Endodermal cell (in vitro differentiated cells): ENCODE measurements around the gene MRPS18C. TPM values are rescaled to one million over a fixed set of nuclear protein-coding genes. Genes with fewer than 3 reads are reported as not detected.

Source experiments
- DNase-seq: peaks from one replicate; pipeline ENCODE4 v3.0.0-alpha.2; 2017
- H3K27ac ChIP-seq: 2 replicates; pipeline ENCODE4 v1.5.1; 2013; ENCODE audit warnings: mild to moderate bottlenecking, low read depth, low read length, moderate library complexity
- H3K27me3 ChIP-seq: 2 replicates; pipeline ENCODE4 v1.6.1; 2013; ENCODE audit warnings: mild to moderate bottlenecking, low read length, moderate library complexity; ENCODE audit not compliant: insufficient read depth, control insufficient read depth, poor library complexity, severe bottlenecking
- H3K36me3 ChIP-seq: 2 replicates; pipeline ENCODE4 v1.7.0; 2013; ENCODE audit warnings: mild to moderate bottlenecking, low read length, moderate library complexity; ENCODE audit not compliant: control insufficient read depth, insufficient read depth
- H3K4me1 ChIP-seq: one replicate; pipeline ENCODE4 v1.7.0; 2013; ENCODE audit warnings: low read length; ENCODE audit not compliant: control insufficient read depth, insufficient read depth
- H3K4me3 ChIP-seq: 2 replicates; pipeline ENCODE4 v1.5.1; 2013; ENCODE audit warnings: mild to moderate bottlenecking, low read length, moderate library complexity
- H3K9ac ChIP-seq: 2 replicates; pipeline ENCODE4 v1.6.1; 2013; ENCODE audit warnings: mild to moderate bottlenecking, low read length, moderate library complexity; ENCODE audit not compliant: poor library complexity, severe bottlenecking; ENCODE audit errors: extremely low read depth
- H3K9me3 ChIP-seq: 2 replicates; pipeline ENCODE4 v1.6.1; 2013; ENCODE audit warnings: mild to moderate bottlenecking, low read length, moderate library complexity; ENCODE audit not compliant: control insufficient read depth
- H3K27ac Mint-ChIP-seq: 2 replicates; pipeline ENCODE4 v1.8.0; 2020; ENCODE audit warnings: mixed read lengths
- H3K27me3 Mint-ChIP-seq: 2 replicates; pipeline ENCODE4 v1.8.0; 2021; ENCODE audit warnings: mild to moderate bottlenecking, mixed read lengths; ENCODE audit not compliant: insufficient read depth
- H3K36me3 Mint-ChIP-seq: 2 replicates; pipeline ENCODE4 v1.8.0; 2020; ENCODE audit warnings: low read depth, mixed read lengths
- H3K4me1 Mint-ChIP-seq: 2 replicates; pipeline ENCODE4 v1.8.0; 2020; ENCODE audit warnings: mixed read lengths
- H3K4me3 Mint-ChIP-seq: 2 replicates; pipeline ENCODE4 v1.8.0; 2020; ENCODE audit warnings: mild to moderate bottlenecking, moderate library complexity, mixed read lengths
- H3K9me3 Mint-ChIP-seq: 2 replicates; pipeline ENCODE4 v1.8.0; 2020; ENCODE audit warnings: mild to moderate bottlenecking, mixed read lengths
- CTCF ChIP-seq: fragments of 200-600 bp; sonication (generic); conservative IDR thresholded peaks from 2 replicates; pipeline ENCODE4 v1.5.0; 2021; ENCODE audit warnings: antibody characterized with exemption, mild to moderate bottlenecking
- WGBS, 2 experiments: methylation state at CpG; one replicate each; pipeline versions ENCODE4 v1.1.5 to v1.1.7; 2013; ENCODE audit warnings: missing lambda C conversion rate in 2 of 2, mixed read lengths in 1 of 2; ENCODE audit not compliant: insufficient coverage in 1 of 2, insufficient read length in 1 of 2; 5-methylcytosine and 5-hydroxymethylcytosine counted together
- total RNA-seq, 2 donors: library from RNA; stranded (reverse); fragmentation: NEBNext Ultra II Directional in 1 of 2; extraction: Animal tissue kit (Norgen Biotek cat#: 25700) in 1 of 2; gene quantifications; 2 replicates in 1 of 2; 3 replicates in 1 of 2; pipeline ENCODE4 v1.2.1, GENCODE V29; 2021

MRPS18C gene
- total RNA-seq, 2 donors from 2014 or later, result 62.3 to 63.0 TPM

DNA sequence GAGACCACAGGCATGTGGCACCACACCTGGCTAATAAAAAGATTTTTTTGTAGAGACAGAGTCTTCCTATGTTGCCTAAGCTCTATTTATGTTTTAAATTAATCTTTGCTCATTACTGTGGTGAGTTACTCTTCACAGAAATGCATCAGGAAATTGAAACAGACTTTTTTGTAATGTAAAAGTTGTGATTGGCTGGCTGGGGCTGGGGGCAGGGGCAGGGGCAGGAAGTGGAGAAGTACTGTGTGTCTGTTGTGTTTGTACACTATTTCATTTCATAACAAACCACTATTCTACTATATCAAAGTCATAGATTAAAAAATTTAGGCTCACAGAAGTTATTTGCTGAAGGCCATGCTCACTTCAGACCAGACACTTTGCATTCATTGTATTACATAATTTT is 48.1 kb downstream of the MRPS18C start:
- Mint-ChIP-seq H3K4me1 (no peaks in the 10 kb centered on the region), H3K36me3 (no peaks in the 10 kb centered on the region), H3K27me3 (no peaks in the 10 kb centered on the region), H3K4me3 (no peak overlapping the region), H3K9me3 (no peaks in the 10 kb centered on the region), H3K27ac (no peak overlapping the region)
- no peak for DNase-seq
- no peaks in the 10 kb centered on the region for H3K4me1 ChIP-seq
- H3K9me3 ChIP-seq, result no peaks in the 10 kb centered on the region
- no peak for TF ChIP-seq CTCF
- no peak overlapping the region for H3K9ac ChIP-seq
- H3K27me3 ChIP-seq, result no peaks in the 10 kb centered on the region
- H3K36me3 ChIP-seq, result no peaks in the 10 kb centered on the region
- no peak overlapping the region for H3K4me3 ChIP-seq
- H3K27ac ChIP-seq, result no peak overlapping the region

DNA sequence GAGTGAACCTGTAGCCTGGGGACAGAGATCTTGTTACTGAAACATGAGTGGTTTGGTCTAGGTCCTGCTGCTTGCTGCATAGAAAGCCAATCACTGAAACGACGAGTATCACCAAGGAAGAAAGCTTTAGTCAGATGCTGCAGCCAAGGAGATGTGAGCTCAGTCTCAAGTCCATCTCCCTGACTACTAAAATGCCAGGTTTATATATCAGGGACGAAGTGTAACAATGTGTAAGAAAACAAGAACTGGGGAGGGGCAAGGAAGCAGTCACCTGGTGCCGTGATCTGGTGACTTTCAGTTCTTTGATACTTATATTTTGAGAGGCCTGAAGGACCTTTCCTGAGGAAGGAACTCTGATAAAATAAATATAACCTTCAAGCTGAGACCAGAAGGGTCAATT is 48.6 kb downstream of the MRPS18C start:
- no peak for DNase-seq
- H3K27me3 ChIP-seq, result no peaks in the 10 kb centered on the region
- H3K4me1 Mint-ChIP-seq, result no peaks in the 10 kb centered on the region
- H3K9ac ChIP-seq, result no peak overlapping the region
- no peaks in the 10 kb centered on the region for H3K9me3 ChIP-seq
- H3K9me3 Mint-ChIP-seq, result no peaks in the 10 kb centered on the region
- H3K27ac Mint-ChIP-seq, result no peak overlapping the region
- H3K36me3 Mint-ChIP-seq, result no peaks in the 10 kb centered on the region
- no peak for TF ChIP-seq CTCF
- WGBS, 2 experiments, result 58 to 81% methylated on average over 3 to 4 of the region's 4 CpGs
- no peaks in the 10 kb centered on the region for H3K4me1 ChIP-seq
- H3K27me3 Mint-ChIP-seq, result no peaks in the 10 kb centered on the region
- no peak overlapping the region for H3K4me3 ChIP-seq
- no peak overlapping the region for H3K27ac ChIP-seq
- H3K36me3 ChIP-seq, result no peaks in the 10 kb centered on the region
- H3K4me3 Mint-ChIP-seq, result no peak overlapping the region

DNA sequence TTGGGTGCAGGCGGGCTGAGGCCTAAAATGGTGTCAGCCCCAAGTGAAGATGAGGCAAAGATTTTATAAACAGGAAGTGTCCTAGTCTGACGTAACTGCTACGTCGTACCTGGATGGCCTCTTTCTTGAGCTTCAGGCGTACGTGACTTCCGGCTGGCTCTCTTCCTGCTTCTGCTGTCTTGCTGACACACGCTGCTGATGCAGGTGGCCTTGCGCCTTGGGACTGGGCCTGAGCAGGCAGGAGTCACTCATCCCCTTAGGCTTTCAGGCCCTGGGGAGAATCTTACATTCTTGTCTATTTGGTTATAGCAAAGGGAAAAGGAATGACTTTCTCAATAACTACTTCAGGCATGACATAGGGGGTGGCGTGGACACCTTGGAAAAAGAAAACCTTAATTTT is 49.1 kb downstream of the MRPS18C start:
- Mint-ChIP-seq H3K27ac (no peak overlapping the region), H3K4me1 (no peaks in the 10 kb centered on the region), H3K27me3 (no peaks in the 10 kb centered on the region)

More for the DNA sequence above, 49.1 kb downstream of the MRPS18C start:
- Histone ChIP-seq H3K36me3 (no peaks in the 10 kb centered on the region), H3K4me3 (no peak overlapping the region), H3K27me3 (no peaks in the 10 kb centered on the region), H3K27ac (no peak overlapping the region), H3K9me3 (no peaks in the 10 kb centered on the region), H3K9ac (no peak overlapping the region), H3K4me1 (no peaks in the 10 kb centered on the region)
- 98% methylated on average over 8 to 10 of the region's 10 CpGs for WGBS, 2 experiments
- Mint-ChIP-seq H3K4me3 (no peak overlapping the region), H3K36me3 (no peaks in the 10 kb centered on the region), H3K9me3 (no peaks in the 10 kb centered on the region)
- no peak for TF ChIP-seq CTCF
- DNase-seq, result no peak
